IMR-90 (cell line): Measurements from ENCODE around the gene ATF1. TPM values are rescaled to one million over a fixed set of nuclear protein-coding genes. Genes with fewer than 3 reads are reported as not detected.

ENCODE experiments used
- ATAC-seq: fragments of 200-7000 bp; cut with Tn5 transposase; 2 replicates; pipeline ENCODE4 v1.9.1; 2020; ENCODE audit warnings: low read depth, mild to moderate bottlenecking, moderate library complexity
- BruUV-seq: library from RNA; stranded (reverse); fragments of 400-500 nt; replicated peaks from 2 replicates; lab custom pipeline; 2021; lab: Mats Ljungman, UMichigan
- CTCF ChIA-PET: fragments of 300-600 bp; formaldehyde crosslinking; extraction: SDS; loops from one replicate; lab custom pipeline; 2021; ENCODE audit warnings: antibody characterized with exemption; lab: Yijun Ruan, JAX
- POLR2A ChIA-PET: fragments of 300-600 bp; sonication (Branson Sonifier 250); formaldehyde crosslinking; loops from one replicate; lab custom pipeline; 2022; ENCODE audit warnings: antibody characterized with exemption; ENCODE audit not compliant: unreplicated experiment; lab: Charles Lee
- DNase-seq: peaks from one replicate; pipeline ENCODE4 v3.0.0; 2013
- H2AFZ ChIP-seq: replicated peaks from 2 replicates; pipeline ENCODE3; 2013; ENCODE audit warnings: low read length, mild to moderate bottlenecking; ENCODE audit not compliant: poor library complexity
- H2AK5ac ChIP-seq: 2 replicates; pipeline ENCODE4 v1.6.1; 2013; ENCODE audit warnings: low read depth, low read length, inconsistent platforms
- H2AK9ac ChIP-seq: replicated peaks from 2 replicates; pipeline ENCODE3; 2013; ENCODE audit warnings: mild to moderate bottlenecking, low read depth, low read length, moderate library complexity; ENCODE audit not compliant: poor library complexity
- H2BK120ac ChIP-seq: 2 replicates; pipeline ENCODE4 v1.6.1; 2013; ENCODE audit warnings: low read depth, low read length, inconsistent platforms
- H2BK15ac ChIP-seq: 3 replicates; pipeline ENCODE4 v1.6.1; 2013; ENCODE audit warnings: low read depth, low read length, inconsistent platforms
- H2BK20ac ChIP-seq: 2 replicates; pipeline ENCODE4 v1.6.1; 2013; ENCODE audit warnings: low read depth, mild to moderate bottlenecking, inconsistent platforms, low read length, moderate library complexity
- H2BK5ac ChIP-seq: 2 replicates; pipeline ENCODE4 v1.6.1; 2013; ENCODE audit warnings: mild to moderate bottlenecking, low read depth, low read length, inconsistent platforms; ENCODE audit not compliant: poor library complexity, severe bottlenecking
- H3K14ac ChIP-seq: replicated peaks from 2 replicates; pipeline ENCODE4 v1.6.1; 2013; ENCODE audit warnings: low read depth, low read length, inconsistent platforms
- H3K18ac ChIP-seq: 2 replicates; pipeline ENCODE4 v1.6.1; 2013; ENCODE audit warnings: low read depth, low read length, control low read depth
- H3K23ac ChIP-seq: 2 replicates; pipeline ENCODE4 v1.6.1; 2013; ENCODE audit warnings: low read depth, low read length, inconsistent platforms
- H3K27ac ChIP-seq: 2 replicates; pipeline ENCODE4 v1.5.1; 2013; ENCODE audit warnings: mild to moderate bottlenecking, control low read depth, low read length; ENCODE audit not compliant: insufficient read depth
- H3K27me3 ChIP-seq: 2 replicates; pipeline ENCODE4 v1.6.1; 2013; ENCODE audit warnings: low read length; ENCODE audit not compliant: control insufficient read depth, insufficient read depth
- H3K36me3 ChIP-seq: 2 replicates; pipeline ENCODE4 v1.6.1; 2013; ENCODE audit warnings: low read length, mixed read lengths; ENCODE audit not compliant: control insufficient read depth, insufficient read depth
- H3K4ac ChIP-seq: 2 replicates; pipeline ENCODE4 v1.6.1; 2013; ENCODE audit warnings: low read depth, low read length, inconsistent platforms
- H3K4me1 ChIP-seq: 2 replicates; pipeline ENCODE4 v1.6.1; 2013; ENCODE audit warnings: low read length, mixed read lengths; ENCODE audit not compliant: control insufficient read depth, insufficient read depth
- H3K4me2 ChIP-seq: 2 replicates; pipeline ENCODE4 v1.6.1; 2013; ENCODE audit warnings: low read depth, mild to moderate bottlenecking, control low read depth, low read length, moderate library complexity
- H3K4me3 ChIP-seq: 2 replicates; pipeline ENCODE4 v1.5.1; 2013; ENCODE audit warnings: low read depth, mild to moderate bottlenecking, control low read depth, low read length, moderate library complexity; ENCODE audit not compliant: insufficient read depth
- H3K56ac ChIP-seq: 2 replicates; pipeline ENCODE4 v1.6.1; 2013; ENCODE audit warnings: low read length, inconsistent platforms; ENCODE audit not compliant: insufficient read depth; ENCODE audit errors: extremely low read depth
- H3K79me1 ChIP-seq, 2 experiments: 2 replicates each; pipeline ENCODE4 v1.6.1; 2013; ENCODE audit warnings: low read length in 2 of 2, inconsistent platforms in 1 of 2, low read depth in 1 of 2
- H3K9ac ChIP-seq: 2 replicates; pipeline ENCODE4 v1.6.1; 2013; ENCODE audit warnings: low read depth, low read length, control low read depth
- H3K9me1 ChIP-seq: 2 replicates; pipeline ENCODE4 v1.6.1; 2013; ENCODE audit warnings: low read length, inconsistent platforms; ENCODE audit not compliant: insufficient read depth
- H3K9me3 ChIP-seq: 2 replicates; pipeline ENCODE4 v1.6.1; 2013; ENCODE audit warnings: low read length; ENCODE audit not compliant: control insufficient read depth, insufficient read depth
- H4K20me1 ChIP-seq: 2 replicates; pipeline ENCODE4 v1.6.1; 2013; ENCODE audit warnings: low read length, inconsistent platforms; ENCODE audit not compliant: insufficient read depth
- H4K5ac ChIP-seq: 2 replicates; pipeline ENCODE4 v1.6.1; 2013; ENCODE audit warnings: mild to moderate bottlenecking, low read depth, low read length, control low read depth
- H4K8ac ChIP-seq, 2 experiments: 2 replicates each; pipeline ENCODE4 v1.6.1; 2013; ENCODE audit warnings: low read depth in 2 of 2, low read length in 2 of 2, control low read depth in 1 of 2, inconsistent platforms in 1 of 2
- H4K91ac ChIP-seq: 2 replicates; pipeline ENCODE4 v1.6.1; 2013; ENCODE audit warnings: low read depth, low read length, inconsistent platforms; ENCODE audit not compliant: insufficient read depth
- CHD1 ChIP-seq: IDR thresholded peaks from 2 replicates; pipeline ENCODE4 v1.6.1; 2012; ENCODE audit warnings: low read depth, low read length, improper control_type of control experiment
- FOS ChIP-seq: fragments of 150-350 bp; IDR thresholded peaks from 2 replicates; pipeline ENCODE4 v1.6.1; 2016; ENCODE audit warnings: low read depth, low read length
- MAFK ChIP-seq: IDR thresholded peaks from 2 replicates; pipeline ENCODE4 v1.6.1; 2012; ENCODE audit warnings: low read depth, low read length, improper control_type of control experiment
- MXI1 ChIP-seq: IDR thresholded peaks from 2 replicates; pipeline ENCODE4 v1.6.1; 2012; ENCODE audit warnings: low read depth, mild to moderate bottlenecking, low read length, moderate library complexity, borderline replicate concordance
- NFE2L2 ChIP-seq: fragments of 150-350 bp; IDR thresholded peaks from 2 replicates; pipeline ENCODE4 v1.6.1; 2016; ENCODE audit warnings: low read depth, mild to moderate bottlenecking, low read length
- POLR2A ChIP-seq: IDR thresholded peaks from 2 replicates; pipeline ENCODE4 v1.6.1; 2012; ENCODE audit warnings: mild to moderate bottlenecking, low read depth, low read length
- RCOR1 ChIP-seq: IDR thresholded peaks from 2 replicates; pipeline ENCODE4 v1.6.1; 2012; ENCODE audit warnings: mild to moderate bottlenecking, low read length, improper control_type of control experiment; ENCODE audit not compliant: insufficient replicate concordance
- SMC3 ChIP-seq: fragments of 150-350 bp; IDR thresholded peaks from 2 replicates; pipeline ENCODE4 v1.6.1; 2016; ENCODE audit warnings: low read depth, mild to moderate bottlenecking, antibody characterized with exemption, low read length, moderate library complexity
- WGBS, 2 experiments: methylation state at CpG; one replicate each; pipeline versions ENCODE4 v1.1.5 to v1.1.7; 2013; ENCODE audit warnings: missing lambda C conversion rate in 2 of 2; ENCODE audit not compliant: insufficient read length in 1 of 2; ENCODE audit errors: extremely low coverage in 2 of 2; 5-methylcytosine and 5-hydroxymethylcytosine counted together
- dilution Hi-C: fragments of 300-500 bp; cut with HindIII; formaldehyde crosslinking; loops from one replicate; pipeline ENCODE4 v1.14.3; 2018; ENCODE audit warnings: low sequenced_read_pairs; ENCODE audit not compliant: unreplicated experiment
- in situ Hi-C: fragments of 300-500 bp; cut with MboI; formaldehyde crosslinking; loops from 3 replicates; pipeline ENCODE4 v1.14.3; 2019; ENCODE audit warnings: low sequenced_read_pairs, inconsistent platforms, mixed read lengths
- intact Hi-C: fragments of 100-400 bp; cut with micrococcal nuclease; formaldehyde crosslinking; loops from 2 replicates; pipeline ENCODE4 v1.10.0; 2022
- polyA plus RNA-seq, 3 experiments: library from polyadenylated mRNA; depleted of rRNA; stranded (reverse); fragments of >200 nt; gene quantifications; 2 replicates each; pipeline ENCODE4 v1.2.3, GENCODE V29; 2012; ENCODE audit warnings: low replicate concordance in 1 of 3
- total RNA-seq: library from RNA; depleted of rRNA; stranded (reverse); fragments of >200 nt; gene quantifications from 2 replicates; pipeline ENCODE4 v1.2.3, GENCODE V29; 2012
- TF ChIP-seq, protein P1 (sequence below): conservative IDR thresholded peaks from 2 replicates; pipeline ENCODE4 v1.5.1; 2012; ENCODE audit warnings: mild to moderate bottlenecking, low read depth, low read length, improper control_type of control experiment
- TF ChIP-seq, protein P2 (sequence below): fragments of 150-350 bp; IDR thresholded peaks from 2 replicates; pipeline ENCODE4 v1.6.1; 2016; ENCODE audit warnings: low read depth, mild to moderate bottlenecking, low read length, moderate library complexity, borderline replicate concordance
- TF ChIP-seq, protein P3 (sequence below): fragments of 150-350 bp; IDR thresholded peaks from 2 replicates; pipeline ENCODE4 v1.6.1; 2017; ENCODE audit warnings: mild to moderate bottlenecking, antibody characterized with exemption, low read length, low read depth

ATF1 gene
- total and polyA plus RNA-seq, 2 of the 4 experiments (the other 2 are of a cell fraction), result 20.6 to 24.0 TPM

DNA sequence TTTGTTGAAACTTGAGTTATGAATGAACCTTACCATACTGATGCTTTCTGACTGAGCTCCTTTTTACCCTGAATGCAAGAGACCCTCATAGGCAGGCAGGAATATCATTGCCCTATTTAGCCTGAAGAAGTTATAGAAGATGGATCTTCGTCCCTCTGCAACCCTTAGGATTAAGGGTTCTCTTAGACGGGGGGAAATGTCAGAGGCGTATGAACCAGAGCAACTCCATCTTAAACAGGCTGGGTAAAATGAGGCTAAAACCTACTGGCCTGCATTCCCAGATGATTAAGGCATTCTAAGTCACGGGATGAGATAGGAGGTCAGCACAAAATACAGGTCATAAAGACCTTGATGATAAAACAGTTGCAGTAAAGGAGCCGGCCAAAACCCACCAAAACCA is 7.5 kb downstream of the ATF1 start:
- no TSS peak for BruUV-seq
- dilution Hi-C loops, result no loop called here
- in situ Hi-C loops, result no loop called here

More for the DNA sequence above, 7.5 kb downstream of the ATF1 start:
- ChIA-PET CTCF (no interaction called here), POLR2A (no interaction called here)
- H3K23ac ChIP-seq, result no peak overlapping the region
- H3K4me1 ChIP-seq, result no peaks in the 10 kb centered on the region
- no peak overlapping the region for H3K4me2 ChIP-seq
- H3K27me3 ChIP-seq, result no peaks in the 10 kb centered on the region
- intact Hi-C loops, result no loop called here
- no peak overlapping the region for H3K18ac ChIP-seq
- no peak overlapping the region for H3K14ac ChIP-seq
- H4K5ac ChIP-seq, result no peak overlapping the region
- H2BK120ac ChIP-seq, result no peak overlapping the region
- H2AK5ac ChIP-seq, result no peak overlapping the region
- H3K9ac ChIP-seq, result no peak overlapping the region
- no peaks in the 10 kb centered on the region; the same call in 1 of the 2 replicates for H3K9me3 ChIP-seq
- peaks cover 5% of the 10 kb centered on the region for H3K9me1 ChIP-seq
- H3K4me3 ChIP-seq, result no peak overlapping the region
- no peak overlapping the region for H3K56ac ChIP-seq
- no peak overlapping the region for H3K4ac ChIP-seq
- no peak overlapping the region for H2BK20ac ChIP-seq
- H2BK15ac ChIP-seq, result no peak overlapping the region
- ATAC-seq (no peak), DNase-seq (no peak)
- H3K27ac ChIP-seq, result no peak overlapping the region
- H3K79me1 ChIP-seq, result peaks cover 35 to 73% of the 10 kb centered on the region in 2 experiments
- H3K36me3 ChIP-seq, result peaks cover 3% of the 10 kb centered on the region
- H4K20me1 ChIP-seq, result peaks cover 13% of the 10 kb centered on the region
- H2BK5ac ChIP-seq, result no peak overlapping the region
- no peak overlapping the region for H4K8ac ChIP-seq
- WGBS, 2 experiments, result 100% methylated on average over 1 of the region's 5 CpGs; no CpG with 5 or more reads in 1 of the 2 experiments
- TF ChIP-seq, protein P1, sequence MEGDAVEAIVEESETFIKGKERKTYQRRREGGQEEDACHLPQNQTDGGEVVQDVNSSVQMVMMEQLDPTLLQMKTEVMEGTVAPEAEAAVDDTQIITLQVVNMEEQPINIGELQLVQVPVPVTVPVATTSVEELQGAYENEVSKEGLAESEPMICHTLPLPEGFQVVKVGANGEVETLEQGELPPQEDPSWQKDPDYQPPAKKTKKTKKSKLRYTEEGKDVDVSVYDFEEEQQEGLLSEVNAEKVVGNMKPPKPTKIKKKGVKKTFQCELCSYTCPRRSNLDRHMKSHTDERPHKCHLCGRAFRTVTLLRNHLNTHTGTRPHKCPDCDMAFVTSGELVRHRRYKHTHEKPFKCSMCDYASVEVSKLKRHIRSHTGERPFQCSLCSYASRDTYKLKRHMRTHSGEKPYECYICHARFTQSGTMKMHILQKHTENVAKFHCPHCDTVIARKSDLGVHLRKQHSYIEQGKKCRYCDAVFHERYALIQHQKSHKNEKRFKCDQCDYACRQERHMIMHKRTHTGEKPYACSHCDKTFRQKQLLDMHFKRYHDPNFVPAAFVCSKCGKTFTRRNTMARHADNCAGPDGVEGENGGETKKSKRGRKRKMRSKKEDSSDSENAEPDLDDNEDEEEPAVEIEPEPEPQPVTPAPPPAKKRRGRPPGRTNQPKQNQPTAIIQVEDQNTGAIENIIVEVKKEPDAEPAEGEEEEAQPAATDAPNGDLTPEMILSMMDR, result no peak
- TF ChIP-seq MXI1 (no peak), FOS (no peak), POLR2A (no peak), SMC3 (no peak), NFE2L2 (no peak), RCOR1 (no peak), MAFK (no peak), CHD1 (no peak)
- TF ChIP-seq, protein P2, sequence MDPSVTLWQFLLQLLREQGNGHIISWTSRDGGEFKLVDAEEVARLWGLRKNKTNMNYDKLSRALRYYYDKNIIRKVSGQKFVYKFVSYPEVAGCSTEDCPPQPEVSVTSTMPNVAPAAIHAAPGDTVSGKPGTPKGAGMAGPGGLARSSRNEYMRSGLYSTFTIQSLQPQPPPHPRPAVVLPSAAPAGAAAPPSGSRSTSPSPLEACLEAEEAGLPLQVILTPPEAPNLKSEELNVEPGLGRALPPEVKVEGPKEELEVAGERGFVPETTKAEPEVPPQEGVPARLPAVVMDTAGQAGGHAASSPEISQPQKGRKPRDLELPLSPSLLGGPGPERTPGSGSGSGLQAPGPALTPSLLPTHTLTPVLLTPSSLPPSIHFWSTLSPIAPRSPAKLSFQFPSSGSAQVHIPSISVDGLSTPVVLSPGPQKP, result no peak
- TF ChIP-seq, protein P3, sequence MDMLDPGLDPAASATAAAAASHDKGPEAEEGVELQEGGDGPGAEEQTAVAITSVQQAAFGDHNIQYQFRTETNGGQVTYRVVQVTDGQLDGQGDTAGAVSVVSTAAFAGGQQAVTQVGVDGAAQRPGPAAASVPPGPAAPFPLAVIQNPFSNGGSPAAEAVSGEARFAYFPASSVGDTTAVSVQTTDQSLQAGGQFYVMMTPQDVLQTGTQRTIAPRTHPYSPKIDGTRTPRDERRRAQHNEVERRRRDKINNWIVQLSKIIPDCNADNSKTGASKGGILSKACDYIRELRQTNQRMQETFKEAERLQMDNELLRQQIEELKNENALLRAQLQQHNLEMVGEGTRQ, result no peak
- H2AK9ac ChIP-seq, result no peak overlapping the region
- no peak overlapping the region for H2AFZ ChIP-seq
- H4K91ac ChIP-seq, result no peak overlapping the region
